ENCODE results near the gene LRIT3.

LRIT3 gene

GRCh38 chr4:109916027-109916409, 68.1 kb downstream of the LRIT3 start:
- no peak for DNase-seq (ENCODE audit: low read depth)
- TF ChIP-seq, protein P1, sequence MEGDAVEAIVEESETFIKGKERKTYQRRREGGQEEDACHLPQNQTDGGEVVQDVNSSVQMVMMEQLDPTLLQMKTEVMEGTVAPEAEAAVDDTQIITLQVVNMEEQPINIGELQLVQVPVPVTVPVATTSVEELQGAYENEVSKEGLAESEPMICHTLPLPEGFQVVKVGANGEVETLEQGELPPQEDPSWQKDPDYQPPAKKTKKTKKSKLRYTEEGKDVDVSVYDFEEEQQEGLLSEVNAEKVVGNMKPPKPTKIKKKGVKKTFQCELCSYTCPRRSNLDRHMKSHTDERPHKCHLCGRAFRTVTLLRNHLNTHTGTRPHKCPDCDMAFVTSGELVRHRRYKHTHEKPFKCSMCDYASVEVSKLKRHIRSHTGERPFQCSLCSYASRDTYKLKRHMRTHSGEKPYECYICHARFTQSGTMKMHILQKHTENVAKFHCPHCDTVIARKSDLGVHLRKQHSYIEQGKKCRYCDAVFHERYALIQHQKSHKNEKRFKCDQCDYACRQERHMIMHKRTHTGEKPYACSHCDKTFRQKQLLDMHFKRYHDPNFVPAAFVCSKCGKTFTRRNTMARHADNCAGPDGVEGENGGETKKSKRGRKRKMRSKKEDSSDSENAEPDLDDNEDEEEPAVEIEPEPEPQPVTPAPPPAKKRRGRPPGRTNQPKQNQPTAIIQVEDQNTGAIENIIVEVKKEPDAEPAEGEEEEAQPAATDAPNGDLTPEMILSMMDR (conservative IDR thresholded peaks at IDR 0.05; ENCODE audit: low read depth, low read length), result no peak
- H3K4me3 ChIP-seq (ENCODE audit: low read length), result no peak overlapping the region

GRCh38 chr4:109921384-109921808, 73.5 kb downstream of the LRIT3 start:
- TF ChIP-seq, protein P1 (conservative IDR thresholded peaks at IDR 0.05; ENCODE audit: low read depth, low read length), result no peak
- DNase-seq (ENCODE audit: low read depth), result peak; percentile 85
- H3K4me3 ChIP-seq (ENCODE audit: low read length), result no peak overlapping the region
